ENCODE measurements around the gene NPPB. TPM values are rescaled to one million over a fixed set of nuclear protein-coding genes. Genes with fewer than 3 reads are reported as not detected.

The NPPB gene
- total and polyA plus RNA-seq, 2 of the 8 experiments (the other 6 are each of a cell fraction or from before 2014, with no cell fraction given), result 0.36 to 0.91 TPM

- no peak for FAIRE-seq
- H3K23ac ChIP-seq (ENCODE audit: insufficient read length), result no peak overlapping the region
- H3K14ac ChIP-seq (ENCODE audit: insufficient read length), result no peak overlapping the region
- H3K4me2 ChIP-seq (ENCODE audit: insufficient read depth in 1 of 2, low read depth in 2 of 2, low read length in 2 of 2), result no peak overlapping the region
- H3K27me3 ChIP-seq (replicated peaks in 1 of 4; ENCODE audit: control insufficient read depth in 3 of 4, extremely low read depth in 1 of 4, insufficient read depth in 3 of 4, low read length in 3 of 4), result no peaks in the 10 kb centered on the region
- H2BK20ac ChIP-seq (ENCODE audit: low read length), result no peak overlapping the region
- no peak overlapping the region for H3K27ac ChIP-seq (ENCODE audit: low read depth, low read length)
- no peak overlapping the region for H2AFZ ChIP-seq (ENCODE audit: low read length)
- H2BK15ac ChIP-seq (ENCODE audit: low read length), result no peak overlapping the region
- peaks cover 0 to 29% of the 10 kb centered on the region in 2 experiments; a peak in 2 of 4 replicates for H3K79me2 ChIP-seq (ENCODE audit: control insufficient read depth in 1 of 2, insufficient read depth in 2 of 2, low read length in 2 of 2)
- H4K5ac ChIP-seq (ENCODE audit: insufficient read length, low read depth, low read length), result no peak overlapping the region
- H2BK5ac ChIP-seq (ENCODE audit: low read depth, low read length), result no peak overlapping the region
- H4K8ac ChIP-seq (ENCODE audit: extremely low read depth, insufficient read depth, low read length), result no peak overlapping the region
- H4K91ac ChIP-seq (replicated peaks; ENCODE audit: insufficient read length, low read length), result no peak overlapping the region
- H3K4ac ChIP-seq (replicated peaks; ENCODE audit: insufficient read length, low read depth, low read length), result no peak overlapping the region
- no peaks in the 10 kb centered on the region for H3K23me2 ChIP-seq (ENCODE audit: low read depth, low read length)
- no peak overlapping the region for H3K56ac ChIP-seq (replicated peaks; ENCODE audit: insufficient read length, low read depth, low read length)
- no peaks in the 10 kb centered on the region for H3K4me1 ChIP-seq (replicated peaks in 1 of 4; ENCODE audit: control insufficient read depth in 3 of 4, insufficient read depth in 4 of 4, low read length in 3 of 4)
- no peaks in the 10 kb centered on the region for H3K9me3 ChIP-seq (ENCODE audit: insufficient read depth in 2 of 2, low read depth in 1 of 2, low read length in 1 of 2)
- no peak overlapping the region for H2BK12ac ChIP-seq (ENCODE audit: low read depth, low read length)
- no peak overlapping the region for H3K9ac ChIP-seq (replicated peaks in 1 of 4; ENCODE audit: extremely low read depth in 1 of 4, low read depth in 3 of 4, low read length in 3 of 4)
- no peak overlapping the region for H2BK120ac ChIP-seq (replicated peaks; ENCODE audit: low read depth, low read length)
- peaks cover 3 to 13% of the 10 kb centered on the region in 2 experiments for H4K20me1 ChIP-seq (replicated peaks in 1 of 2; ENCODE audit: control insufficient read depth in 1 of 2, insufficient read depth in 2 of 2, low read length in 2 of 2)
- H3K36me3 ChIP-seq (ENCODE audit: control insufficient read depth in 2 of 4, insufficient read depth in 4 of 4, low read length in 3 of 4), result peaks cover 14 to 61% (median 43%) of the 10 kb centered on the region in 4 experiments
- WGBS, 2 experiments (ENCODE audit: extremely low coverage in 1 of 2, insufficient coverage in 1 of 2, insufficient read length in 1 of 2, insufficient replicate concordance in 2 of 2, low coverage in 1 of 2, low lambda C conversion rate in 2 of 2, missing lambda C conversion rate in 1 of 2), result 96% methylated on average over 5 of the region's 5 CpGs; no CpG with 5 or more reads in 1 of the 2 experiments
- no peaks in the 10 kb centered on the region; the same call in 1 of the 2 replicates for H3K79me1 ChIP-seq (ENCODE audit: low read depth, low read length)
- ChIA-PET CTCF (ENCODE audit: partially characterized antibody) (interaction anchor here (0.6 to 1.1 kb wide), 2 partner anchors 32 to 47 kb away, joined by 3 read pairs; no protein-coding TSS in a partner anchor), POLR2A (ENCODE audit: partially characterized antibody) (interaction anchor here (0.6 kb wide), 1 partner anchor 546 kb away, joined by 3 read pairs; no protein-coding TSS in a partner anchor)
- no peak overlapping the region for H2AK5ac ChIP-seq (ENCODE audit: low read depth, low read length)
- no peak for DNase-seq (ENCODE audit: low read depth in 1 of 2, low spot score in 2 of 2)
- no peak overlapping the region for H3K18ac ChIP-seq (ENCODE audit: extremely low read depth, low read length)
- H3K4me3 ChIP-seq (ENCODE audit: extremely low read depth in 1 of 4, insufficient read depth in 2 of 4, low read depth in 3 of 4, low read length in 4 of 4), result no peak overlapping the region
- no peak for TF ChIP-seq CHD2 (IDR thresholded peaks at IDR 0.05; ENCODE audit: low read length)
- TF ChIP-seq BACH1 (IDR thresholded peaks at IDR 0.05; ENCODE audit: low read length), result no peak
Measured at GRCh38 chr1:11813021-11813420, 45.7 kb downstream of the NPPB start.

All from H1 (cell line).